ENCODE results near the gene ZNF286A.
"Not testable (repeated sequence)": the region's sequence is repeated elsewhere in the genome, so short reads cannot be mapped to it uniquely, and the experiment has no call there.

Gene ZNF286A

GRCh38 chr17:15699413-15699924 is at the start of gene ZNF286A:
ZNF286A (plus strand) TSS chr17:15699752; CDS start chr17:15700330, 578 bp downstream.
- peak; percentile 98 for DNase-seq

- DNase-seq = no peak
Observed at GRCh38 chr17:15649861-15650421, 49.6 kb upstream of the ZNF286A start.

DNA sequence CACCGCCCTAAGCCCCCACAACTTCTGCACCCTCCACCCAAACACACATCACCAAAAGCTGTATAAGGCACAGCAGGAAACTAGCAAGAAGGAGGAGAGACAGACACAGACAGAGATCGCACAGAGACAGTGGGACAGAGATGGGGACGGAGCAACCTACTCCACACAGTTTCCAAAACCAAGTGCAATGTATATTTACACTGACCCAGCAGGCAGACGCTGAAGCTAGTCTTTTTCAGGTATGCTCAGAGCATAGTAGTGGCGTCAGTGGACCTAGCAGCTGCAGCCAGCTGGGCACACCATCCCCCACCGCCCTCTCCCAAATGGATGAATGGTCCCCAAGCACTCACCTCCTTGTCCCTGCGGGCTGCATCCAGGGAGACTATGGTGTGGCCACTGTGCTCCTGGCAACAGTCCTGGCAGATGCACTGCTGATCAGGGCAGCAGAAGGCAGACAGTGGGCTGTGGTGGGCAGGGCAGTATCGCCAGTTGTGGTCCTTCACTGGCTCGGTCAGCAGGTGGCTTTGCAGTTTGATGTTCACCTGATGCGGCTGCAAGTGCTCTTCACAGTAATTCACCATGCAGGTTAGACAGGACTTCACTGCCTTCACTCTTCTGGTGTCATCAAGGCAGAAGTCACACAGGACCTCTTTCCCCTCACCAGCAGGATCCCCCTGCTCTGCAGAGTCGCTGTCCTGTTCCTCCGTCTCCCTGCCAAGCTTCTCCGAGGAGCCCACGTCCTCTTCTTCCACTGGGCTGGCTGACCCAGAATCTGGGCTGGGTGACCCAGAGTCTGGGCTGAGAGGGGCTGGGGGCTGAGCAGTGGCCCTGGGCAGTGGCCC is 48.6 kb upstream of the ZNF286A start:
- DNase-seq = no peak

GRCh38 chr17:15651583-15652110 is 47.9 kb upstream of the ZNF286A start:
- DNase-seq = no peak

- DNase-seq = no peak
Observed at GRCh38 chr17:15652960-15653359, 46.6 kb upstream of the ZNF286A start.

DNA sequence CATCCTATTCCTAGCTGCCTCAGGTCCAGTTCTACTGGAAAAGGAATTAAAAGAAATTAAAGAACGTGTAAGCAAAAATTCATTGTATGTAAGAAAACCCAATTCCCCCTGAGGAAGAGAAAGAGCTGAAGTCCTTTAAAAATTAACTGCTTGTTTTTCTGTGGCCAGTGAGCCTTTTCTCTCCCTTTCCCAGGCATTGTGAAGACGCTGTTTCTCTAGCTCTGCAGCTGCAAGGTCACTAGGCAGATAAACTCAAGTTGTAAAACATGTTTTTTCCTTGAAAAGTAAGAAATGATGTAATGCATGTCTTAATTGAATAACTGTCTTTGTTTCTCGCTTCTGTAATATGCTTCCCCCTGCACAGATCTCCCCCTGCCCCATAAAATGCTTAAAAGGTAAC is 45.2 kb upstream of the ZNF286A start:
- not testable (repeated sequence) for DNase-seq

- no peak for DNase-seq
Observed at GRCh38 chr17:15654886-15655561, 44.5 kb upstream of the ZNF286A start.

DNA sequence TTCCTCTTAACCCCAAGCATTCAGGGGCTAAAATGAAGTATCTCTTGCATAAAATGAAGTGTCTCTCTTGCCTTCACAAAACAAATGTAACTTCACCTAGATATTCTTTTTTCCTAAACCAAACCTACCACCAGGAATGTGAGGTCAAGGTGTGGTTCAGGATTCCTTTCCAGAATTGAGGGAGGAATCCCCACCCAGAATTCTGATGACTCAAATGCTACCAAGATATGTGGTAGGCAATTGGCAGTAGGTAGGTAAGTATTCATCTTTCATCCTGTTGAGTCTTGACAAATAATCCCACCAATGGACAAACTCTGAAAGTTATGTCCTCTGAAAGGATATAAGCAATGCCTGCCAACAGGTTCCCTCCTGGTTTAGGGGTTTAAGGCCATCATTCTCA is 41.7 kb upstream of the ZNF286A start:
- DNase-seq = no peak

DNA sequence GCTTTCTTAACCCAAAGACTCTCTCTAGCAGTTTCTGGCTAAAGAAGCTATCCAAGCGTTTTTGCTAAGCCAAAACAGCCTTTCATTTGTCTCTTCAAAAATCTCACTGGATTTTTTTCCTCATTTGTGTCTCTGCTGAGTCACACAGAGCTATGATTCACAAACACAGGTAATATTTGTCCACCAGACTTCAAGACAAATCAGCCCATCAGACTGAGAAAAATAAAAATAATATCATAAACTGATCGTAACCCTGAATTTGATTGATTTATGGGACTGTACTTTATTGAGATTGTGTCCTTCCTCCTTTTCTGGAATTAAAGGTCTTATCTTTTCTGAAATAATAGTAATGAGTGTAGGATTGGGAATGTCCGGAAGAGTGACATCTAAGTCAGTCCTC is 41.3 kb upstream of the ZNF286A start:
- no peak for DNase-seq

DNA sequence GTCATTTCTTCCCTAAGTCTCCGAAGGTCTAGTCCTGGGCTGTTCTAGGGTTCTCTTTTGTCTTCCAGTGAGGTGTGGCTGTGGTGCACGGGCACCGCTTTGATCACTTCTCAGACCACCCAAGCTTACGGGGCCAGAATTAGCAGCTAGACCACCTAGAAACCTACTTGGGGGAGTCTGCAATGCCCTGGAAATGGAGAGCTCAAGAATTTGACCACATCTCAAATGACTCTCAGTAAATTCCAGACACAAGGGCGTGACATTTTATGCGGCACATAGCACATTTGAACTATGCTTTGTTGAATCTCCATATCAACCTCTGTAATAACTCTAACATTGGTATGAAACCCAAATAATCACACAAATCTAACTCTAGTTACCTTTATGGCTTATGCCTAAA is 40.3 kb upstream of the ZNF286A start:
- no peak for DNase-seq

- no peak for DNase-seq
Observed at GRCh38 chr17:15659663-15660062, 39.9 kb upstream of the ZNF286A start.

DNA sequence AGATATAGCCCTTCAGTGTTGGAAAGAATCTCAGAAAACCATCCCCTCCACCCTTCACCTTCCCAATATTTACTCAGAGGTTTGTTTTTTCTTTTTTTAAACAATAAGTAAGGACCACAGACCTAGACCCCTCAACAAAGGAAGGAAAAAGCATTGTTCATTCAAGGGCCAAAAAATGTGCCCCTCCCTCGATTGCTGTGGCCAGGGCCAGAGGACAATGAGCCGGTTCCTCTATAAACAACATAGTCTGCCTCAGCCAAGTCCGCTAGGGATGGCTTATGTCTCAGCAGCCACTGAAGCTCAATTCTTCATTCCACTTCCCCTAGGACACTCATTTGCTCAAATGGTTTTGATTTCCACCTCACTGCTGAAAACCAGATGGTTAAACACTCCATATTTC is 39.5 kb upstream of the ZNF286A start:
- no peak for DNase-seq

DNA sequence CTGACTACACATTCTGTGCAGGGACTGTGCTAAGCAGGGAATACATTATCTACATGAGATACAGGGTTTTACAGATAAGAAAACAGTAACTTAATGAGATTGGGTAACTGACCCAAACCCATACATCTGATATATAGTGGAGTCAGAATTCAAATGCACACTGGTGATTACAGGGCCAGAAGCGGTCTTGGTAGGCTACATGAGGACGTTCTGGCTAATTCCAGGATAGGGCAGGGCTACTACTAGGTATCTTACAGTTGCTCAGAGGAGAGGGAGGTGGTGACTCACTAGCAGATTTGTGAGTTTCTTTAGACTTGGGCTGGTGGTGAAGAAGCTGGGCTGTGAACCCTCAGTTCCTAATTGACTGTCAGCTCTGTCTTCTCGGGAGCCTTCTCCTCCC is 36.9 kb upstream of the ZNF286A start:
- DNase-seq = no peak

DNA sequence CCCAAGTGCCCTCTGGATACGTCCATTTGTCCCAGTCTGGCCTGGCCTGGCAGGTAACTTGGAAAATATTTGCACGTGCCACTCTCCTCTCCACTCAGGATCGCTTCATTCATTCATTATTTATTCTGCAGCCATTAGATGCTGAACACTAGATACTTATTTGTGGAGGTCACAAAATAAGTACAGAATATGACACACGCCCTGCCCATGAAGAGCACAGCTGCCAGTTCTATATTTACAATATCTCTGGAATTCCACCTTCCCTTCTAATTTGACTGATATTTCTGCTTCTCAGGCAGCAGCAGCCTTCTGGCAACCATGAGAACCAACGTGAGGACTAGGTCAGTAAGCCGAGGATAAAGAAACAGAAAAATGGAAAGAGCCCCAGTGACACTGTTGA is 36.4 kb upstream of the ZNF286A start:
- DNase-seq = no peak

DNA sequence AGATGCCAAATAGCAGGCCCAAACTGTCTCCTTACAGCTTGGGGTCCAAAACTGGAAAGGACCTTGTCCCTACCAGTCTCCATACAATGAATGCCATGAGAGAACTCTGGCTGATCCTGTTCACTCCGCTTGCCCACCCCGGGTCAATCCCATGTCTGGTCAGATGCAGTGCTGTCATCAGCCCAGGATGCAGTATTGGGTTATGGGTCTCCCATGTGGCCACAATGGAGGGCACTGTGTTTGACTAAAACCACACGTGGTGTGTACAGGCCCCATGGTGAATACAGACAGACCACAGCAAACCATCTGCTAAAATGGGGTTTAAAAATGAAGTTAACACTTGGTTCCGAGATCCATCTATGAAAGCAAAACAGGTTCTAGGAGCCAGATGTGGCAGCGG is 35.9 kb upstream of the ZNF286A start:
- DNase-seq = no peak

DNA sequence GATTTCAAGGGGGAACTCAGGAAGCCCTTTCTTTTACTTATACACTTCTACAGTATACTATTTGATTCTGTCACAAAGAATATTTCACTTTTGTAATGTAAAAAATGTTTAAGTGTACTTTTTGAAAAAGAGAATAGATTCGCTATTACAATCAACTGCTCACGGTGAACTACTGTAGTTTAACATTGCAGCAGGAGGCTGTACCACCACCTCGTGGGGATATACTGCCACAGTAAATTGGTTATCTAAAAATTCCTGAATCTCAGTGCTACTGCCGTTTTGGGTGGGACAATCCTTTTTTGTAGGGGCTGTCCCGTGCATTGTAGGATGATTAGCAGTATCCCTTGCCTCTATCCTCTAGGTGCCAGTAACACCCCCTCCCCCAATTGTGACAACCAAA is 30.0 kb upstream of the ZNF286A start:
- DNase-seq = not testable (repeated sequence)

GRCh38 chr17:15674640-15675039 is 24.9 kb upstream of the ZNF286A start:
- DNase-seq = not testable (repeated sequence)

- not testable (repeated sequence) for DNase-seq
Observed at GRCh38 chr17:15675991-15676390, 23.6 kb upstream of the ZNF286A start.

GRCh38 chr17:15683135-15683534 is 16.4 kb upstream of the ZNF286A start:
- DNase-seq = not testable (repeated sequence)

DNA sequence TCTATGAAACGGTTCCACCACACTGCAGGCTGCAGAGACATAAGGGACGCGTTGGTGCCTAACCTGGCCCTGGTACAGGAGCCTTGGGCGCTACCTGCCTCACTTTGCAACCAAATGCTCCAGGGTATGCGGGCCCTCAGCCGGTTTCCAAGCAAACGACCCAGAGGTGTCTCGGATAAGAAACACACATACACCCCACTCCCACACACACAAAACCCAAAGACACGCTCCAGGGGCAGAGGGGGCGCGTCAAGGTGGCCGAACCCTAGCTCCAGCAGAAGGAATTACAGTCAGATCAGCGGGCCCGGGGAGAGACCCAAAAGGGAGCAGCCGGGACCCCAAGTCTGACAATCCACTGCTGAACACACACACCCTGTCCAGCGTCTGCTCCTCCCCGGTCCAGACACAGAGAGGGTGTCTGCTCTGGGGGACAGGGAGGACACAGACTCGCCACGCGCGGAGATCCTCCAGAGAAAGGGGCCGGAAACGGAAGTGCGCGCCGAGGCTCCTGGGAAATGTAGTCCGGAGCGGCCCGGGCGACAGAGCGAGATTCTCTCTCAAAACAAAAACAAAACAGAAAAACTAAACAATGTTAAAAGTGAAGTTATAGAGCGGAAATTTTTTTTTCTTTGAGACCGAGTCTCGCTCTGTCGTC is 15.6 kb upstream of the ZNF286A start, which contains the start of gene TRIM16:
TSS of gene TRIM16 (minus strand) at position 488 of the 655 bp plus-strand sequence. CDS start 32,702 bp downstream, outside the sequence.
- DNase-seq = peak; percentile 81

GRCh38 chr17:15687494-15687893 is 12.1 kb upstream of the ZNF286A start:
- not testable (repeated sequence) for DNase-seq

GRCh38 chr17:15698967-15699366 is 585 bp upstream of the ZNF286A start:
- DNase-seq = not testable (repeated sequence)

DNA sequence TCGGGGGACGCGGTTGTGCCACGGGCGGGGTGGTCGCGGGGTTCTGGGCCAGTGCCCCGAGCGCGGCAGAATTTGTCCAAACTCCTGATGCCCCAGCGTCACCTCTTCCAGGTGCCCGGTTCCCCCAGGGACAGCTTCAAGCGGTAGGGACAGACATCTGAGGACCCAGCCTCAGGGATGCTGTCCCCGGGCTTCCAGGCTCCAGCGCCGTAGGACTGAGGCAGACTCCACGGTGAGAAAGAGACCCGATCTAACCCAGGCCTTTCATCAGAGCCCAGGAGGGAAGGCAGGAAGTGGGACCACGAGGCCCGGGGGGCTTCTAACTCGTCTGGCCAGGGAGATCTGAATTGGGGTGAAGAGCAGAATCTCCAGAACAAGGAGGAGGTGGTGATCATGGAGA is 385 bp downstream of the ZNF286A start:
- DNase-seq = not testable (repeated sequence)
